B cell (primary cell): ENCODE results near the gene NTN1.

Experiments used
- EZH2 ChIP-seq: IDR thresholded peaks from 2 replicates; pipeline ENCODE4 v1.6.1; 2012; ENCODE audit warnings: borderline replicate concordance, low read depth, mild to moderate bottlenecking, moderate library complexity, low read length; ENCODE audit not compliant: insufficient read depth, poor library complexity, severe bottlenecking
- TF ChIP-seq, protein P1 (sequence below): fragments of 200-600 bp; IDR thresholded peaks from one replicate; pipeline ENCODE4 v1.8.0; 2022; ENCODE audit warnings: antibody characterized with exemption, mild to moderate bottlenecking

- TF ChIP-seq, protein P1, sequence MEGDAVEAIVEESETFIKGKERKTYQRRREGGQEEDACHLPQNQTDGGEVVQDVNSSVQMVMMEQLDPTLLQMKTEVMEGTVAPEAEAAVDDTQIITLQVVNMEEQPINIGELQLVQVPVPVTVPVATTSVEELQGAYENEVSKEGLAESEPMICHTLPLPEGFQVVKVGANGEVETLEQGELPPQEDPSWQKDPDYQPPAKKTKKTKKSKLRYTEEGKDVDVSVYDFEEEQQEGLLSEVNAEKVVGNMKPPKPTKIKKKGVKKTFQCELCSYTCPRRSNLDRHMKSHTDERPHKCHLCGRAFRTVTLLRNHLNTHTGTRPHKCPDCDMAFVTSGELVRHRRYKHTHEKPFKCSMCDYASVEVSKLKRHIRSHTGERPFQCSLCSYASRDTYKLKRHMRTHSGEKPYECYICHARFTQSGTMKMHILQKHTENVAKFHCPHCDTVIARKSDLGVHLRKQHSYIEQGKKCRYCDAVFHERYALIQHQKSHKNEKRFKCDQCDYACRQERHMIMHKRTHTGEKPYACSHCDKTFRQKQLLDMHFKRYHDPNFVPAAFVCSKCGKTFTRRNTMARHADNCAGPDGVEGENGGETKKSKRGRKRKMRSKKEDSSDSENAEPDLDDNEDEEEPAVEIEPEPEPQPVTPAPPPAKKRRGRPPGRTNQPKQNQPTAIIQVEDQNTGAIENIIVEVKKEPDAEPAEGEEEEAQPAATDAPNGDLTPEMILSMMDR: no peak
- no peak for TF ChIP-seq EZH2
Observed at GRCh38 chr17:9204637-9205329, 183.5 kb downstream of the NTN1 start.
